GM19395 (cell line): ENCODE measurements around the gene EIF3J.

ENCODE experiments used
- ATAC-seq: cut with Tn5 transposase; IDR thresholded peaks from one replicate; pipeline ENCODE4 v1.9.1; 2021; ENCODE audit warnings: mild to moderate bottlenecking, moderate library complexity; ENCODE audit not compliant: unreplicated experiment

Gene EIF3J

GRCh38 chr15:44591326-44591725 is 54.4 kb downstream of the EIF3J start:
- ATAC-seq, result no peak

GRCh38 chr15:44593042-44593736 is 56.2 kb downstream of the EIF3J start:
- no peak for ATAC-seq

- ATAC-seq, result no peak
These were observed 58.3 kb downstream of the EIF3J start for GRCh38 chr15:44595246-44595645.

GRCh38 chr15:44595656-44596510 is 58.9 kb downstream of the EIF3J start:
- no peak for ATAC-seq

- no peak for ATAC-seq
These were observed 59.6 kb downstream of the EIF3J start for GRCh38 chr15:44596511-44597010.

- ATAC-seq, result no peak
These were observed 61.1 kb downstream of the EIF3J start for GRCh38 chr15:44598066-44598465.

GRCh38 chr15:44598892-44599291 is 61.9 kb downstream of the EIF3J start:
- no peak for ATAC-seq

- no peak for ATAC-seq
These were observed 66.2 kb downstream of the EIF3J start for GRCh38 chr15:44603126-44603525.

- ATAC-seq, result no peak
These were observed 69.8 kb downstream of the EIF3J start for GRCh38 chr15:44606740-44607139.
